GM12878 (cell line): ENCODE data around the gene ZNF615. TPM values are rescaled to one million over a fixed set of nuclear protein-coding genes. Genes with fewer than 3 reads are reported as not detected.
"Not testable (repeated sequence)": the region's sequence is repeated elsewhere in the genome, so short reads cannot be mapped to it uniquely, and the experiment has no call there.

Experiments
- ATAC-seq: fragments of 200-7000 bp; cut with Tn5 transposase; 3 replicates; pipeline ENCODE4 v1.9.1; 2020; ENCODE audit warnings: mild to moderate bottlenecking, moderate library complexity
- BruUV-seq: library from RNA; stranded (reverse); fragments of 400-500 nt; replicated peaks from 2 replicates; lab custom pipeline; 2021; lab: Mats Ljungman, UMichigan
- CTCF ChIA-PET: fragments of 300-600 bp; sonication (Branson Sonifier 250); formaldehyde crosslinking; extraction: SDS; loops from one replicate; lab custom pipeline; 2021; ENCODE audit warnings: inconsistent platforms; lab: Yijun Ruan, JAX
- POLR2A ChIA-PET: fragments of 350-600 bp; formaldehyde crosslinking; extraction: SDS; loops from one replicate; lab custom pipeline; 2021; ENCODE audit warnings: inconsistent platforms; lab: Charles Lee
- RAD21 ChIA-PET: fragments of 300-600 bp; sonication (Branson Sonifier 250); formaldehyde crosslinking; loops from one replicate; lab custom pipeline; 2023; ENCODE audit warnings: antibody characterized with exemption; ENCODE audit not compliant: unreplicated experiment; lab: Charles Lee
- SMC1A ChIA-PET: fragments of 300-600 bp; sonication (Branson Sonifier 250); formaldehyde crosslinking; loops from one replicate; lab custom pipeline; 2023; ENCODE audit not compliant: unreplicated experiment, uncharacterized antibody; lab: Charles Lee
- DNase-seq: peaks from one replicate; pipeline ENCODE4 v3.0.0-alpha.2; 2011; ENCODE audit warnings: low read depth, low spot score
- FAIRE-seq: peaks from 3 replicates; lab custom pipeline; 2011; peaks lifted over from hg19 to GRCh38; lab: Jason Lieb, UNC
- H2AFZ ChIP-seq: 2 replicates; pipeline ENCODE4 v1.6.0; 2011; ENCODE audit warnings: low read depth, low read length, control low read depth; ENCODE audit not compliant: control insufficient read depth
- H3K27ac ChIP-seq: 2 replicates; pipeline ENCODE4 v1.5.1; 2011; ENCODE audit warnings: control low read depth; ENCODE audit not compliant: control insufficient read depth, insufficient read depth
- H3K27me3 ChIP-seq, 2 experiments: replicated peaks in 1 of 2; 2 replicates each; pipeline versions ENCODE4 v1.6.0 to v1.6.1; 2011; ENCODE audit warnings: low read length in 1 of 2; ENCODE audit not compliant: control insufficient read depth in 2 of 2, insufficient read depth in 2 of 2
- H3K36me3 ChIP-seq, 2 experiments: 2 replicates each; pipeline ENCODE4 v1.5.1; 2011; ENCODE audit warnings: low read length in 1 of 2; ENCODE audit not compliant: control insufficient read depth in 2 of 2, insufficient read depth in 2 of 2
- H3K4me1 ChIP-seq: 2 replicates; pipeline ENCODE4 v1.6.1; 2011; ENCODE audit warnings: mild to moderate bottlenecking, low read length, moderate library complexity, mixed read lengths; ENCODE audit not compliant: control insufficient read depth, insufficient read depth
- H3K4me2 ChIP-seq: 2 replicates; pipeline ENCODE4 v1.6.0; 2011; ENCODE audit warnings: control low read depth; ENCODE audit not compliant: control insufficient read depth, insufficient read depth
- H3K4me3 ChIP-seq: fragments of 200-600 bp; sonication (generic); 2 replicates; pipeline ENCODE4 v1.5.1; 2016
- H3K79me2 ChIP-seq: 2 replicates; pipeline ENCODE4 v1.6.0; 2011; ENCODE audit warnings: low read length; ENCODE audit not compliant: control insufficient read depth, insufficient read depth
- H3K9ac ChIP-seq: 2 replicates; pipeline ENCODE4 v1.8.0; 2011; ENCODE audit warnings: low read length, control low read depth, mixed read lengths; ENCODE audit not compliant: control insufficient read depth, insufficient read depth
- H3K9me3 ChIP-seq: replicated peaks from 3 replicates; pipeline ENCODE4 v1.5.1; 2011; ENCODE audit warnings: mild to moderate bottlenecking, low read length; ENCODE audit not compliant: control insufficient read depth, insufficient read depth
- H4K20me1 ChIP-seq: 2 replicates; pipeline ENCODE4 v1.6.0; 2011; ENCODE audit not compliant: control insufficient read depth, insufficient read depth
- BCL11A ChIP-seq: IDR thresholded peaks from 2 replicates; pipeline ENCODE4 v1.6.1; 2011; ENCODE audit warnings: low read depth, low read length
- ELK1 ChIP-seq: IDR thresholded peaks from 2 replicates; pipeline ENCODE4 v1.6.1; 2012; ENCODE audit warnings: low read depth, low read length, improper control_type of control experiment
- ESRRA ChIP-seq: IDR thresholded peaks from 2 replicates; pipeline ENCODE4 v1.6.1; 2012; ENCODE audit warnings: mild to moderate bottlenecking, low read length, improper control_type of control experiment
- NKRF ChIP-seq: fragments of 450-650 bp; conservative IDR thresholded peaks from 2 replicates; pipeline ENCODE4 v1.6.1; 2017; ENCODE audit warnings: mild to moderate bottlenecking, moderate library complexity
- PAX8 ChIP-seq: fragments of 450-650 bp; IDR thresholded peaks from 2 replicates; pipeline ENCODE4 v1.6.1; 2017; ENCODE audit warnings: mild to moderate bottlenecking, moderate library complexity
- ZBED1 ChIP-seq: IDR thresholded peaks from 2 replicates; pipeline ENCODE4 v1.6.1; 2016; ENCODE audit warnings: borderline replicate concordance
- WGBS: methylation state at CpG from one replicate; pipeline ENCODE4 v1.1.6; 2016; ENCODE audit warnings: low lambda C conversion rate; ENCODE audit not compliant: insufficient replicate concordance, insufficient coverage; ENCODE audit errors: missing lambda C conversion rate; 5-methylcytosine and 5-hydroxymethylcytosine counted together
- in situ Hi-C: fragments of 300-500 bp; cut with MboI; formaldehyde crosslinking; loops from 9 replicates; pipeline ENCODE4 v1.14.3; 2018; ENCODE audit warnings: mixed read lengths
- intact Hi-C: fragments of 100-400 bp; cut with micrococcal nuclease; formaldehyde crosslinking; loops from one replicate; pipeline ENCODE4 v1.14.2; 2022; ENCODE audit not compliant: unreplicated experiment
- polyA plus RNA-seq, 11 experiments: library from polyadenylated mRNA; depleted of rRNA in 4 of 11; unstranded in 6 of 11; stranded (reverse) in 5 of 11; fragments of >200 nt; fragmentation: Nextera tagmentation in 4 of 11; fragmentation: Illumina TruSeq in 1 of 11; extraction: Ambion mirVana in 4 of 11; extraction: Trizol in 1 of 11; gene quantifications; 1 replicate in 1 of 11; 2 replicates in 10 of 11; pipeline versions ENCODE4 v1.2.1 to v1.2.3, GENCODE V29; 2011 to 2016; ENCODE audit warnings: inconsistent platforms in 2 of 11, missing spikeins in 2 of 11, low read depth in 1 of 11
- total RNA-seq, 4 experiments: library from RNA; depleted of rRNA in 3 of 4; stranded (reverse); fragments of >200 nt in 3 of 4; fragmentation: Illumina TruSeq in 1 of 4; extraction: Trizol in 1 of 4; gene quantifications; 2 replicates each; pipeline versions ENCODE4 v1.2.1 to v1.2.3, GENCODE V29; 2013 to 2021

The ZNF615 gene
- total and polyA plus RNA-seq, 10 of the 15 experiments (the other 5 are each of a cell fraction or from before 2014, with no cell fraction given) = 1.7 to 7.2 (median 4.2) TPM

GRCh38 chr19:52028027-52028779 lies 20.2 kb upstream of the ZNF615 start, which contains the start of gene ZNF614 (continued):
- TF ChIP-seq ZBED1 (no peak), ESRRA (no peak), BCL11A (no peak), PAX8 (no peak), ELK1 (no peak), NKRF (no peak; the same call in 1 of the 2 replicates)

- H3K27ac ChIP-seq, FAIRE-seq, DNase-seq, H2AFZ ChIP-seq, intact Hi-C loops, H3K4me1 ChIP-seq, H3K4me2 ChIP-seq, H3K27me3 ChIP-seq, ATAC-seq, H3K4me3 ChIP-seq, RAD21 ChIA-PET, SMC1A ChIA-PET, H3K79me2 ChIP-seq, BruUV-seq, in situ Hi-C loops, H3K9ac ChIP-seq, H4K20me1 ChIP-seq, CTCF ChIA-PET: not testable (repeated sequence)
- peaks cover 2 to 18% of the 10 kb centered on the region in 2 experiments; a peak in 3 of 4 replicates for H3K36me3 ChIP-seq
- POLR2A ChIA-PET = interaction anchor here (0.6 kb wide), 1 partner anchor 163 kb away, joined by 4 read pairs; the partner anchor contains the start of gene PPP2R1A
- 99% methylated on average over 15 of the region's 15 CpGs for WGBS
- H3K9me3 ChIP-seq = peaks cover 34% of the 10 kb centered on the region
Observed at GRCh38 chr19:52026255-52026990, 18.4 kb upstream of the ZNF615 start.

- H3K9ac ChIP-seq, SMC1A ChIA-PET, H3K27me3 ChIP-seq, intact Hi-C loops, ATAC-seq, BruUV-seq, RAD21 ChIA-PET, CTCF ChIA-PET, H3K4me2 ChIP-seq, H3K4me1 ChIP-seq, H2AFZ ChIP-seq, in situ Hi-C loops, H3K79me2 ChIP-seq, H3K27ac ChIP-seq, FAIRE-seq, H3K4me3 ChIP-seq, POLR2A ChIA-PET, DNase-seq, H4K20me1 ChIP-seq: not testable (repeated sequence)
- Histone ChIP-seq H3K36me3 (peaks cover 2 to 34% of the 10 kb centered on the region in 2 experiments; a peak in 3 of 4 replicates), H3K9me3 (peaks cover 41% of the 10 kb centered on the region)
- 90% methylated on average over 4 of the region's 4 CpGs for WGBS
Observed at GRCh38 chr19:52024478-52024877, 16.5 kb upstream of the ZNF615 start.
